HEK293 (cell line): ENCODE results near the gene PGAP6.

Experiments
- CTCF ChIA-PET: fragments of 350-600 bp; formaldehyde crosslinking; extraction: SDS; loops from one replicate; lab custom pipeline; 2021; ENCODE audit warnings: antibody characterized with exemption; lab: Yijun Ruan, JAX
- POLR2A ChIA-PET: fragments of 300-600 bp; formaldehyde crosslinking; extraction: SDS; loops from one replicate; lab custom pipeline; 2020; ENCODE audit warnings: antibody characterized with exemption, inconsistent platforms; lab: Yijun Ruan, JAX
- H3K27ac ChIP-seq: fragments of 200-500 bp; sonication (Bioruptor generic); 2 replicates; pipeline ENCODE4 v1.5.1; 2014; ENCODE audit warnings: low read depth, low read length, control low read depth, inconsistent platforms; ENCODE audit errors: extremely low read depth
- H3K36me3 ChIP-seq, 2 experiments: fragments of 200-500 bp in 1 of 2; sonication (Bioruptor generic) in 1 of 2; 1 replicate in 1 of 2; 2 replicates in 1 of 2; pipeline ENCODE4 v1.5.1; 2014 to 2017; ENCODE audit warnings: inconsistent platforms in 2 of 2, low read length in 2 of 2; ENCODE audit not compliant: control insufficient read depth in 2 of 2, insufficient read depth in 1 of 2
- H3K4me1 ChIP-seq: fragments of 200-500 bp; sonication (Bioruptor generic); 2 replicates; pipeline ENCODE4 v1.5.1; 2014; ENCODE audit warnings: mild to moderate bottlenecking, low read length, inconsistent platforms; ENCODE audit not compliant: control insufficient read depth, insufficient read depth
- H3K4me3 ChIP-seq: 2 replicates; pipeline ENCODE4 v1.5.1; 2011; ENCODE audit warnings: low read depth, mild to moderate bottlenecking, control low read depth, low read length, moderate library complexity
- H3K9me3 ChIP-seq: fragments of 200-500 bp; sonication (Bioruptor generic); 2 replicates; pipeline ENCODE4 v1.5.1; 2014; ENCODE audit warnings: low read depth, low read length, inconsistent platforms; ENCODE audit not compliant: control insufficient read depth, insufficient read depth
- BCL11A ChIP-seq: fragments of 450-650 bp; formaldehyde crosslinking; IDR thresholded peaks from 2 replicates; pipeline ENCODE4 v1.5.1; 2016; ENCODE audit warnings: low read depth, missing biosample characterization, missing genetic modification characterization
- BCL6B ChIP-seq: fragments of 450-650 bp; formaldehyde crosslinking; IDR thresholded peaks from 2 replicates; pipeline ENCODE4 v1.5.1; 2017; ENCODE audit warnings: missing biosample characterization, missing genetic modification characterization
- FEZF1 ChIP-seq: fragments of 450-650 bp; formaldehyde crosslinking; IDR thresholded peaks from 2 replicates; pipeline ENCODE4 v1.5.1; 2016; ENCODE audit warnings: missing biosample characterization, missing genetic modification characterization
- GLIS2 ChIP-seq: fragments of 450-650 bp; formaldehyde crosslinking; IDR thresholded peaks from 2 replicates; pipeline ENCODE4 v1.5.1; 2016; ENCODE audit warnings: missing biosample characterization, missing genetic modification characterization
- HIC1 ChIP-seq: fragments of 450-650 bp; formaldehyde crosslinking; IDR thresholded peaks from 2 replicates; pipeline ENCODE4 v1.5.1; 2016; ENCODE audit warnings: missing biosample characterization, missing genetic modification characterization
- IKZF3 ChIP-seq: fragments of 450-650 bp; IDR thresholded peaks from 2 replicates; pipeline ENCODE4 v1.5.0; 2018; ENCODE audit warnings: missing biosample characterization, mild to moderate bottlenecking, missing genetic modification characterization, moderate library complexity
- KLF8 ChIP-seq: fragments of 450-650 bp; formaldehyde crosslinking; IDR thresholded peaks from 2 replicates; pipeline ENCODE4 v1.5.1; 2016; ENCODE audit warnings: missing biosample characterization, missing genetic modification characterization
- OSR2 ChIP-seq: fragments of 450-650 bp; formaldehyde crosslinking; IDR thresholded peaks from 2 replicates; pipeline ENCODE4 v1.5.1; 2016; ENCODE audit warnings: missing biosample characterization, missing genetic modification characterization
- PATZ1 ChIP-seq: fragments of 450-650 bp; formaldehyde crosslinking; IDR thresholded peaks from 2 replicates; pipeline ENCODE4 v1.5.1; 2016; ENCODE audit warnings: missing biosample characterization, missing genetic modification characterization
- PRDM10 ChIP-seq: fragments of 450-650 bp; formaldehyde crosslinking; IDR thresholded peaks from 2 replicates; pipeline ENCODE4 v1.5.1; 2016; ENCODE audit warnings: missing biosample characterization, missing genetic modification characterization
- SCRT2 ChIP-seq: fragments of 450-650 bp; formaldehyde crosslinking; IDR thresholded peaks from 2 replicates; pipeline ENCODE4 v1.5.1; 2016; ENCODE audit warnings: missing biosample characterization, missing genetic modification characterization
- SETDB1 ChIP-seq: IDR thresholded peaks from one replicate; pipeline ENCODE4 v1.6.1; 2017; ENCODE audit warnings: mild to moderate bottlenecking, low read length, moderate library complexity, mixed read lengths; ENCODE audit not compliant: insufficient read length
- ZBTB21 ChIP-seq: fragments of 450-650 bp; formaldehyde crosslinking; IDR thresholded peaks from 2 replicates; pipeline ENCODE4 v1.5.1; 2017; ENCODE audit warnings: missing biosample characterization, missing genetic modification characterization
- ZBTB48 ChIP-seq: fragments of 450-650 bp; formaldehyde crosslinking; IDR thresholded peaks from 2 replicates; pipeline ENCODE4 v1.5.1; 2016; ENCODE audit warnings: missing biosample characterization, missing genetic modification characterization
- ZFP41 ChIP-seq: fragments of 450-650 bp; formaldehyde crosslinking; IDR thresholded peaks from 2 replicates; pipeline ENCODE4 v1.5.1; 2016; ENCODE audit warnings: missing biosample characterization, missing genetic modification characterization, borderline replicate concordance
- ZFP69B ChIP-seq: fragments of 450-650 bp; formaldehyde crosslinking; IDR thresholded peaks from 2 replicates; pipeline ENCODE4 v1.5.1; 2016; ENCODE audit warnings: missing biosample characterization, missing genetic modification characterization
- ZNF24 ChIP-seq: fragments of 450-650 bp; formaldehyde crosslinking; IDR thresholded peaks from 2 replicates; pipeline ENCODE4 v1.5.1; 2016; ENCODE audit warnings: missing biosample characterization, missing genetic modification characterization
- ZNF350 ChIP-seq: fragments of 450-650 bp; formaldehyde crosslinking; IDR thresholded peaks from 2 replicates; pipeline ENCODE4 v1.5.0; 2017; ENCODE audit warnings: missing biosample characterization, mild to moderate bottlenecking, missing genetic modification characterization
- ZNF544 ChIP-seq: fragments of 450-650 bp; formaldehyde crosslinking; IDR thresholded peaks from 2 replicates; pipeline ENCODE4 v1.5.0; 2017; ENCODE audit warnings: missing biosample characterization, missing genetic modification characterization
- ZNF580 ChIP-seq: fragments of 450-650 bp; formaldehyde crosslinking; IDR thresholded peaks from 2 replicates; pipeline ENCODE4 v1.5.1; 2016; ENCODE audit warnings: missing biosample characterization, missing genetic modification characterization
- ZNF585B ChIP-seq: fragments of 450-650 bp; formaldehyde crosslinking; IDR thresholded peaks from 2 replicates; pipeline ENCODE4 v1.5.1; 2016; ENCODE audit warnings: missing biosample characterization, missing genetic modification characterization
- ZNF664 ChIP-seq: fragments of 450-650 bp; formaldehyde crosslinking; IDR thresholded peaks from 2 replicates; pipeline ENCODE4 v1.5.1; 2016; ENCODE audit warnings: missing biosample characterization, missing genetic modification characterization
- ZNF692 ChIP-seq: fragments of 450-650 bp; formaldehyde crosslinking; IDR thresholded peaks from 2 replicates; pipeline ENCODE4 v1.5.1; 2016; ENCODE audit warnings: missing biosample characterization, missing genetic modification characterization
- ZNF704 ChIP-seq: fragments of 450-650 bp; formaldehyde crosslinking; IDR thresholded peaks from 2 replicates; pipeline ENCODE4 v1.5.1; 2016; ENCODE audit warnings: missing biosample characterization, missing genetic modification characterization

Gene PGAP6

GRCh38 chr16:400061-400591, 18.3 kb upstream of the PGAP6 start (continued):
- TF ChIP-seq KLF8 (no peak), IKZF3 (tag by site-specific recombination) (peak; percentile 48; the same call in 1 of the 2 replicates), ZFP41 (tag by site-specific recombination) (no peak), OSR2 (tag by site-specific recombination) (peak; percentile 68), ZFP69B (tag by site-specific recombination) (no peak), ZNF24 (tag by site-specific recombination) (no peak), ZNF585B (no peak), ZNF350 (tag by site-specific recombination) (no peak), ZNF544 (tag by site-specific recombination) (no peak), BCL11A (tag by site-specific recombination) (peak; percentile 20; the same call in 1 of the 2 replicates), ZNF692 (tag by site-specific recombination) (0 out of 2 replicates have a peak, but pooled peaks have one; percentile 14), SCRT2 (tag by site-specific recombination) (no peak), PRDM10 (peak; percentile 68)
- TF ChIP-seq, all 188 proteins: peak for 16

GRCh38 chr16:399340-400019, 17.7 kb upstream of the PGAP6 start:
- ChIA-PET CTCF (interaction anchor here (0.6 to 1.3 kb wide), 3 partner anchors 8 to 60 kb away, joined by 3 to 5 read pairs (median 5); no protein-coding TSS in a partner anchor), POLR2A (interaction anchor here (0.6 to 1.1 kb wide), 2 partner anchors 27 to 88 kb away, joined by 3 to 4 read pairs; no protein-coding TSS in a partner anchor)
- no peak overlapping the region for H3K4me3 ChIP-seq
- no peak overlapping the region for H3K27ac ChIP-seq
- no peaks in the 10 kb centered on the region for H3K4me1 ChIP-seq
- peaks cover 0 to 27% of the 10 kb centered on the region in 2 experiments; a peak in 2 of 3 replicates for H3K36me3 ChIP-seq
- H3K9me3 ChIP-seq = no peaks in the 10 kb centered on the region
- TF ChIP-seq ZBTB21 (tag by site-specific recombination) (no peak), ZNF580 (tag by site-specific recombination) (no peak), ZNF664 (tag by site-specific recombination) (no peak), GLIS2 (peak; percentile 16; the same call in 1 of the 2 replicates), PATZ1 (tag by site-specific recombination) (peak; percentile 12; the same call in 1 of the 2 replicates), ZNF544 (tag by site-specific recombination) (no peak), HIC1 (tag by site-specific recombination) (0 out of 2 replicates have a peak, but pooled peaks have one; percentile 3), SETDB1 (no peak), ZBTB48 (tag by site-specific recombination) (no peak), BCL6B (tag by site-specific recombination) (no peak), ZNF704 (tag by site-specific recombination) (no peak), FEZF1 (tag by site-specific recombination) (no peak)
